ENCODE measurements around the gene DNMT3A. TPM values are rescaled to one million over a fixed set of nuclear protein-coding genes. Genes with fewer than 3 reads are reported as not detected.

DNMT3A gene
- total RNA-seq, 3 donors from 2014 or later (not counting 1 experiment from before 2014, with no cell fraction given) = 36.3 to 60.7 (median 45.2) TPM

DNA sequence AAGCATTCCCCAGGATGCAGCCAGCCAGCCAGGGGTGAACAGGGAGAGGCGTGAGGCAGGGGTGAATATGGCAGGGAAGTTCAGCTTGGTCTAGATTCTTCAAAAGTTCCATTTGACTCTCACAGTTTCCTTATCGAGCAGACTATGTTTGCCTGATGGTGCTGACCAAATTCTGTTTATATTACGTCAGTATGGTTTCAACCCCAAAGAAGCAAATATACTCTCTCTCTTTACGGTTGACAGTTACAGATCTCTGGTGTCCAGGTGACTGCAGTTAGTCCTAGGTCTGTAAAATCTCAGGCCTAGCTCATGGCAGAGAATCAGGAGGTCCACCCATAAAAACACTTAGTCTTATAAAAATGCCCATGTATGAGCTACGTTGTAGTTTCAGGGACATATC lies 38.3 kb upstream of the DNMT3A start:
- Histone ChIP-seq H3K27ac (ENCODE audit: low read length) (no peak overlapping the region), H3K27me3 (ENCODE audit: control insufficient read depth, insufficient read depth, low read length) (no peaks in the 10 kb centered on the region), H3K36me3 (ENCODE audit: control insufficient read depth, insufficient read depth, low read length) (no peaks in the 10 kb centered on the region), H3K4me3 (ENCODE audit: low read length) (no peak overlapping the region), H3K9me3 (ENCODE audit: control insufficient read depth, insufficient read depth, low read length) (no peaks in the 10 kb centered on the region), H3K4me1 (ENCODE audit: control insufficient read depth, insufficient read depth, low read length) (peaks cover 37% of the 10 kb centered on the region)
- Mint-ChIP-seq H3K4me3 (no peak overlapping the region), H3K9me3 (no peaks in the 10 kb centered on the region), H3K27ac (no peak overlapping the region), H3K36me3 (no peaks in the 10 kb centered on the region), H3K27me3 (ENCODE audit: low read depth in 2 of 2) (peaks cover 15 to 25% of the 10 kb centered on the region in 2 donors), H3K4me1 (peaks cover 23 to 45% of the 10 kb centered on the region in 2 donors)
- intact Hi-C loops (cut with micrococcal nuclease) = no loop called here
- no peak for ATAC-seq
- WGBS (ENCODE audit: insufficient coverage) = 96% methylated on average over 5 of the region's 5 CpGs
- no peak for DNase-seq
- TF ChIP-seq, protein P1, sequence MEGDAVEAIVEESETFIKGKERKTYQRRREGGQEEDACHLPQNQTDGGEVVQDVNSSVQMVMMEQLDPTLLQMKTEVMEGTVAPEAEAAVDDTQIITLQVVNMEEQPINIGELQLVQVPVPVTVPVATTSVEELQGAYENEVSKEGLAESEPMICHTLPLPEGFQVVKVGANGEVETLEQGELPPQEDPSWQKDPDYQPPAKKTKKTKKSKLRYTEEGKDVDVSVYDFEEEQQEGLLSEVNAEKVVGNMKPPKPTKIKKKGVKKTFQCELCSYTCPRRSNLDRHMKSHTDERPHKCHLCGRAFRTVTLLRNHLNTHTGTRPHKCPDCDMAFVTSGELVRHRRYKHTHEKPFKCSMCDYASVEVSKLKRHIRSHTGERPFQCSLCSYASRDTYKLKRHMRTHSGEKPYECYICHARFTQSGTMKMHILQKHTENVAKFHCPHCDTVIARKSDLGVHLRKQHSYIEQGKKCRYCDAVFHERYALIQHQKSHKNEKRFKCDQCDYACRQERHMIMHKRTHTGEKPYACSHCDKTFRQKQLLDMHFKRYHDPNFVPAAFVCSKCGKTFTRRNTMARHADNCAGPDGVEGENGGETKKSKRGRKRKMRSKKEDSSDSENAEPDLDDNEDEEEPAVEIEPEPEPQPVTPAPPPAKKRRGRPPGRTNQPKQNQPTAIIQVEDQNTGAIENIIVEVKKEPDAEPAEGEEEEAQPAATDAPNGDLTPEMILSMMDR (IDR thresholded peaks at IDR 0.05) = no peak

DNA sequence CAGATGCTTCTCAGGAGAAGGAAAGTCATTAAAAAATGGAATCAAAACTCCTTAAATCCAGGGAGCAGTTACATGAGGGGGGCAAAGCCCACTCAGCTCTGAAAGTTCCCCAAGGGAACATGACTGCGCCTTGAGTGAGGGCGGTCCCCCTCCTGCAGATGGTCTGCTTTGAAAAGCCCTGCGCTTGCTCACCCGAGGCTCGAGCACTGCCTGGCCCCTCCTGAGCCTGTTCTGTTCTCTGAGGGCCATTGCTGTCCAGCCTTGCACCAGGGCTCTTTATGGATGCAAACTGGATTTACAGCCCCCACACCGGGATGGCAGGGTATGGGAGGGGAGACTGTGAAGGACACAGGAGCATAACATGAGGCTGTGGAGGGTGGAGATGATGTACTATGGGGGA lies 37.8 kb upstream of the DNMT3A start:
- Histone ChIP-seq H3K4me1 (ENCODE audit: control insufficient read depth, insufficient read depth, low read length) (peaks cover 37% of the 10 kb centered on the region), H3K9me3 (ENCODE audit: control insufficient read depth, insufficient read depth, low read length) (no peaks in the 10 kb centered on the region), H3K4me3 (ENCODE audit: low read length) (no peak overlapping the region), H3K27ac (ENCODE audit: low read length) (no peak overlapping the region), H3K36me3 (ENCODE audit: control insufficient read depth, insufficient read depth, low read length) (no peaks in the 10 kb centered on the region), H3K27me3 (ENCODE audit: control insufficient read depth, insufficient read depth, low read length) (no peaks in the 10 kb centered on the region)
- Mint-ChIP-seq H3K4me1 (peaks cover 23 to 46% of the 10 kb centered on the region in 2 donors), H3K27me3 (ENCODE audit: low read depth in 2 of 2) (peaks cover 15 to 25% of the 10 kb centered on the region in 2 donors), H3K36me3 (no peaks in the 10 kb centered on the region), H3K27ac (no peak overlapping the region), H3K4me3 (no peak overlapping the region), H3K9me3 (no peaks in the 10 kb centered on the region)
- WGBS (ENCODE audit: insufficient coverage) = 100% methylated on average over 6 of the region's 6 CpGs
- TF ChIP-seq, protein P1 (IDR thresholded peaks at IDR 0.05) = no peak
- intact Hi-C loops (cut with micrococcal nuclease) = no loop called here
- no peak for DNase-seq
- no peak for ATAC-seq

DNA sequence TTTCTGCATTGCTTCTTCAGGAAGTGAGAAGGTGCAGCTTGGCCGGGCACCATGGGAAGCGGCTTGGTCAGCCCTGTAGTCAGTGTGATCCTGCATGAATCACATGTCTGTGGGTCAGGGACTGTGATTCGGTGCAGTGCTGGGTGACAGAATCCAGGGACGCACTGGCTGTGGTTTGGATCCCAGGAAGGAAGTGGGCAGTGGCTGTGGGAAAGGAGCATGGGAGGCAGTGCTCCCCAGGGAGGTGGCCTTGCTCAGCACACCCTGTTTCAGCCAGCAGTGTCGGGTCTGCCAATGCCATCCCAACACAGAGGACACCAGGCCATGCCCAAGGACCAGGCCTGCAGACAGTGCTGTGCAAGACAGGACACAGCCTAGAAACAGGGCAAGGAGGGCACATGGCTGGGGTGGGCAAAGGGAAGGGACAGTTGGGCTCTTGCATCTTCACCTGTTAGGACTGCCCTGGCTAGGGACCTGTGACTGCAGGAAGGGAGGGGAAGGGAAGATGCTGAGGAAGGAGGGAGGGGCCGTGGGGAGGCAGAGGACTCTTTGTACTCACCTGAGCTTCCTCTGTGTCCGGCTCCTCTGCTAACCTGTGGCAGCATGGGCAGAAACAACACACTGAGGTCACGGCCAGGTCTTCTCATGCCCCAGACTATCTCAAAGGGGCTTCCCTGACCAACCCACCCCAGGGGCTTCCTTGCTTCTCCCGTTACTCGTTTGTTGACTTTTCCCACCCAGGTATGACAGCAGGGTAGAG lies 37.2 kb upstream of the DNMT3A start:
- DNase-seq (no peak), ATAC-seq (no peak)
- Histone ChIP-seq H3K27me3 (ENCODE audit: control insufficient read depth, insufficient read depth, low read length) (no peaks in the 10 kb centered on the region), H3K9me3 (ENCODE audit: control insufficient read depth, insufficient read depth, low read length) (no peaks in the 10 kb centered on the region), H3K36me3 (ENCODE audit: control insufficient read depth, insufficient read depth, low read length) (no peaks in the 10 kb centered on the region), H3K4me1 (ENCODE audit: control insufficient read depth, insufficient read depth, low read length) (peaks cover 37% of the 10 kb centered on the region), H3K4me3 (ENCODE audit: low read length) (no peak overlapping the region), H3K27ac (ENCODE audit: low read length) (no peak overlapping the region)
- no peak overlapping the region for H3K27ac Mint-ChIP-seq
- peaks cover 15 to 25% of the 10 kb centered on the region in 2 donors for H3K27me3 Mint-ChIP-seq (ENCODE audit: low read depth in 2 of 2)
- WGBS (ENCODE audit: insufficient coverage) = 76% methylated on average over 10 of the region's 10 CpGs
- peaks cover 23 to 46% of the 10 kb centered on the region in 2 donors for H3K4me1 Mint-ChIP-seq
- no peaks in the 10 kb centered on the region for H3K9me3 Mint-ChIP-seq
- intact Hi-C loops (cut with micrococcal nuclease) = no loop called here
- no peaks in the 10 kb centered on the region for H3K36me3 Mint-ChIP-seq
- TF ChIP-seq, protein P1 (IDR thresholded peaks at IDR 0.05) = no peak
- no peak overlapping the region for H3K4me3 Mint-ChIP-seq

Data from natural killer cell (primary cell).